Type B pancreatic cell (in vitro differentiated cells): ENCODE results near the gene GRIK2. TPM values are rescaled to one million over a fixed set of nuclear protein-coding genes. Genes with fewer than 3 reads are reported as not detected.

Experiments used
- DNase-seq: peaks from one replicate; pipeline ENCODE4 v3.0.0; 2021; ENCODE audit warnings: mixed read lengths; ENCODE audit not compliant: unreplicated experiment; ENCODE audit errors: extremely low spot score
- H3K27ac Mint-ChIP-seq: 2 replicates; pipeline ENCODE4 v1.8.0; 2021; ENCODE audit warnings: mild to moderate bottlenecking, mixed read lengths
- H3K27me3 Mint-ChIP-seq: 2 replicates; pipeline ENCODE4 v1.8.0; 2021; ENCODE audit warnings: mixed read lengths
- H3K36me3 Mint-ChIP-seq: 2 replicates; pipeline ENCODE4 v1.8.0; 2021; ENCODE audit warnings: mixed read lengths
- H3K4me1 Mint-ChIP-seq: one replicate; pipeline ENCODE4 v1.8.0; 2021; ENCODE audit warnings: mixed read lengths; ENCODE audit not compliant: unreplicated experiment
- H3K4me3 Mint-ChIP-seq: 2 replicates; pipeline ENCODE4 v1.8.0; 2021; ENCODE audit warnings: mild to moderate bottlenecking, mixed read lengths
- H3K9me3 Mint-ChIP-seq: 2 replicates; pipeline ENCODE4 v1.8.0; 2021; ENCODE audit warnings: mixed read lengths
- CTCF ChIP-seq: fragments of 200-600 bp; sonication (generic); conservative IDR thresholded peaks from 2 replicates; pipeline ENCODE4 v1.5.0; 2021; ENCODE audit warnings: antibody characterized with exemption, mild to moderate bottlenecking
- total RNA-seq: library from RNA; stranded (reverse); gene quantifications from 2 replicates; pipeline ENCODE4 v1.2.1, GENCODE V29; 2021; ENCODE audit warnings: low replicate concordance

The GRIK2 gene
- total RNA-seq, 1 donor from 2014 or later, result 4.8 TPM

GRCh38 chr6:101550451-101550850 is 156.9 kb downstream of the GRIK2 start:
- Mint-ChIP-seq H3K36me3 (no peaks in the 10 kb centered on the region), H3K27me3 (no peaks in the 10 kb centered on the region), H3K4me1 (no peaks in the 10 kb centered on the region), H3K4me3 (no peak overlapping the region), H3K27ac (no peak overlapping the region), H3K9me3 (no peaks in the 10 kb centered on the region)
- no peak for DNase-seq
- TF ChIP-seq CTCF, result no peak

GRCh38 chr6:101554231-101554630 is 160.7 kb downstream of the GRIK2 start:
- no peak for DNase-seq
- TF ChIP-seq CTCF, result no peak

GRCh38 chr6:101558712-101559111 is 165.2 kb downstream of the GRIK2 start:
- no peak overlapping the region for H3K4me3 Mint-ChIP-seq
- H3K27ac Mint-ChIP-seq, result no peak overlapping the region
- H3K36me3 Mint-ChIP-seq, result no peaks in the 10 kb centered on the region
- H3K27me3 Mint-ChIP-seq, result no peaks in the 10 kb centered on the region
- no peaks in the 10 kb centered on the region for H3K9me3 Mint-ChIP-seq
- DNase-seq, result no peak
- no peak for TF ChIP-seq CTCF
- no peaks in the 10 kb centered on the region for H3K4me1 Mint-ChIP-seq

More at GRCh38 chr6:101554231-101554630, 160.7 kb downstream of the GRIK2 start:
- H3K36me3 Mint-ChIP-seq, result no peaks in the 10 kb centered on the region
- H3K4me1 Mint-ChIP-seq, result no peaks in the 10 kb centered on the region
- no peak overlapping the region for H3K4me3 Mint-ChIP-seq
- H3K9me3 Mint-ChIP-seq, result no peaks in the 10 kb centered on the region
- no peaks in the 10 kb centered on the region for H3K27me3 Mint-ChIP-seq
- no peak overlapping the region for H3K27ac Mint-ChIP-seq

GRCh38 chr6:101572627-101573026 is 179.1 kb downstream of the GRIK2 start:
- no peaks in the 10 kb centered on the region for H3K4me1 Mint-ChIP-seq
- H3K27ac Mint-ChIP-seq, result no peak overlapping the region
- H3K36me3 Mint-ChIP-seq, result no peaks in the 10 kb centered on the region
- no peak for DNase-seq
- no peaks in the 10 kb centered on the region for H3K27me3 Mint-ChIP-seq
- no peaks in the 10 kb centered on the region for H3K9me3 Mint-ChIP-seq
- no peak for TF ChIP-seq CTCF
- no peak overlapping the region for H3K4me3 Mint-ChIP-seq

GRCh38 chr6:101577091-101577490 is 183.6 kb downstream of the GRIK2 start:
- no peak overlapping the region for H3K27ac Mint-ChIP-seq
- TF ChIP-seq CTCF, result no peak
- H3K4me1 Mint-ChIP-seq, result no peaks in the 10 kb centered on the region
- H3K9me3 Mint-ChIP-seq, result no peaks in the 10 kb centered on the region
- no peak overlapping the region for H3K4me3 Mint-ChIP-seq
- DNase-seq, result no peak
- no peaks in the 10 kb centered on the region for H3K36me3 Mint-ChIP-seq
- H3K27me3 Mint-ChIP-seq, result no peaks in the 10 kb centered on the region

GRCh38 chr6:101578306-101578705 is 184.8 kb downstream of the GRIK2 start:
- TF ChIP-seq CTCF, result no peak
- Mint-ChIP-seq H3K4me3 (no peak overlapping the region), H3K27me3 (no peaks in the 10 kb centered on the region), H3K4me1 (no peaks in the 10 kb centered on the region), H3K27ac (no peak overlapping the region), H3K9me3 (no peaks in the 10 kb centered on the region), H3K36me3 (no peaks in the 10 kb centered on the region)
- DNase-seq, result no peak
